Umbilical cord (tissue), 2 donors: Measurements from ENCODE around the gene CCDC150. TPM values are rescaled to one million over a fixed set of nuclear protein-coding genes. Genes with fewer than 3 reads are reported as not detected.
A peak's percentile ranks its signal among the peaks of the same experiment; 100 is the strongest.
"Not testable (repeated sequence)": the region's sequence is repeated elsewhere in the genome, so short reads cannot be mapped to it uniquely, and the experiment has no call there.

Source experiments
- DNase-seq: peaks from one replicate; pipeline ENCODE4 v3.0.0-alpha.2; 2015; ENCODE audit warnings: low spot score
- total RNA-seq: library from RNA; depleted of rRNA; stranded (reverse); fragments of >200 nt; gene quantifications from one replicate; pipeline ENCODE4 v1.2.3, GENCODE V29; 2014; ENCODE audit warnings: low replicate concordance; ENCODE audit not compliant: insufficient read depth

Gene CCDC150
- total RNA-seq, 1 donor from 2014 or later: 30.8 TPM

- DNase-seq: no peak
Measured at GRCh38 chr2:196711625-196712024, 72.1 kb downstream of the CCDC150 start.

- DNase-seq: no peak
Measured at GRCh38 chr2:196712867-196713266, 73.4 kb downstream of the CCDC150 start.

GRCh38 chr2:196718419-196719109 is 79.0 kb downstream of the CCDC150 start:
- DNase-seq: peak; percentile 42

- no peak for DNase-seq
Measured at GRCh38 chr2:196719110-196719872, 79.8 kb downstream of the CCDC150 start.

- no peak for DNase-seq
Measured at GRCh38 chr2:196723571-196723970, 84.1 kb downstream of the CCDC150 start.

- no peak for DNase-seq
Measured at GRCh38 chr2:196725218-196725617, 85.7 kb downstream of the CCDC150 start.

- no peak for DNase-seq
Measured at GRCh38 chr2:196725882-196726281, 86.4 kb downstream of the CCDC150 start.

GRCh38 chr2:196729418-196729817 is 89.9 kb downstream of the CCDC150 start:
- DNase-seq: no peak

GRCh38 chr2:196736646-196737045 is 97.1 kb downstream of the CCDC150 start:
- not testable (repeated sequence) for DNase-seq

GRCh38 chr2:196737046-196737445 is 97.5 kb downstream of the CCDC150 start:
- DNase-seq: no peak

GRCh38 chr2:196739031-196739430 is 99.5 kb downstream of the CCDC150 start:
- no peak for DNase-seq

- no peak for DNase-seq
Measured at GRCh38 chr2:196742216-196742615, 102.7 kb downstream of the CCDC150 start.

- DNase-seq: no peak
Measured at GRCh38 chr2:196742685-196743084, 103.2 kb downstream of the CCDC150 start.

- no peak for DNase-seq
Measured at GRCh38 chr2:196743165-196743564, 103.7 kb downstream of the CCDC150 start.

GRCh38 chr2:196745711-196746110 is 106.2 kb downstream of the CCDC150 start:
- DNase-seq: no peak

- DNase-seq: no peak
Measured at GRCh38 chr2:196747400-196747799, 107.9 kb downstream of the CCDC150 start.

- DNase-seq: no peak
Measured at GRCh38 chr2:196748123-196748522, 108.6 kb downstream of the CCDC150 start.

- no peak for DNase-seq
Measured at GRCh38 chr2:196750291-196750923, 110.9 kb downstream of the CCDC150 start.

GRCh38 chr2:196750977-196751631 is 111.6 kb downstream of the CCDC150 start:
- DNase-seq: peak; percentile 79

- DNase-seq: peak; percentile 28
Measured at GRCh38 chr2:196758474-196759377, 119.2 kb downstream of the CCDC150 start.

GRCh38 chr2:196759378-196759706 is 119.8 kb downstream of the CCDC150 start:
- DNase-seq: peak; percentile 35
